Esophagus squamous epithelium (tissue), 5 donors: ENCODE results near the gene CNNM4. TPM values are rescaled to one million over a fixed set of nuclear protein-coding genes. Genes with fewer than 3 reads are reported as not detected.

Experiments
- DNase-seq: peaks from one replicate; lab custom pipeline; 2025; lab: John Stamatoyannopoulos, UW
- H3K27ac ChIP-seq, 4 donors: fragments of 200-600 bp; sonication (generic); one replicate each; pipeline ENCODE4 v1.5.1; 2016 to 2019; ENCODE audit warnings: mild to moderate bottlenecking in 1 of 4
- H3K27me3 ChIP-seq, 4 donors: fragments of 200-600 bp; sonication (generic); 1 replicate in 3 of 4; 2 replicates in 1 of 4; pipeline versions ENCODE4 v1.5.1 to v1.6.0; 2017 to 2021; ENCODE audit warnings: antibody characterized with exemption in 1 of 4
- H3K36me3 ChIP-seq, 3 donors: fragments of 200-600 bp; sonication (generic); one replicate each; pipeline ENCODE4 v1.5.1; 2016 to 2019
- H3K4me1 ChIP-seq, 3 donors: fragments of 200-600 bp; sonication (generic); one replicate each; pipeline ENCODE4 v1.5.1; 2017 to 2019
- H3K4me3 ChIP-seq, 4 donors: fragments of 200-600 bp; sonication (generic); 1 replicate in 3 of 4; 2 replicates in 1 of 4; pipeline ENCODE4 v1.5.1; 2016 to 2019; ENCODE audit warnings: mild to moderate bottlenecking in 2 of 4, moderate library complexity in 1 of 4
- H3K9me3 ChIP-seq, 3 donors: fragments of 200-600 bp; sonication (generic); one replicate each; pipeline ENCODE4 v1.5.1; 2016 to 2019
- POLR2A ChIP-seq, 4 donors: fragments of 450-650 bp; IDR thresholded peaks; one replicate each; pipeline ENCODE4 v1.6.1; 2017; ENCODE audit warnings: antibody characterized with exemption in 4 of 4, mild to moderate bottlenecking in 4 of 4, moderate library complexity in 3 of 4
- WGBS, 2 donors: methylation state at CpG; one replicate each; pipeline ENCODE4 v1.1.5; 2018; 5-methylcytosine and 5-hydroxymethylcytosine counted together
- intact Hi-C: fragments of 100-400 bp; cut with DNase I; formaldehyde crosslinking; loops from one replicate; pipeline ENCODE4 v1.15.0; 2022
- total RNA-seq, 4 donors: library from RNA; depleted of rRNA; stranded (reverse); fragments of >200 nt; gene quantifications; one replicate each; pipeline ENCODE4 v1.1.0, GENCODE V29; 2016
- TF ChIP-seq, protein P1 (sequence below), 6 experiments: fragments of 450-650 bp in 4 of 6; fragments of 200-600 bp in 2 of 6; sonication (generic) in 2 of 6; IDR thresholded peaks; one replicate each; pipeline ENCODE4 v1.5.1; 2016 to 2019; ENCODE audit warnings: antibody characterized with exemption in 6 of 6, mild to moderate bottlenecking in 4 of 6, moderate library complexity in 4 of 6
- donor health status: DM: yes; HTN: yes; CAD: no.

The CNNM4 gene
- total RNA-seq, 4 donors from 2014 or later = 3.4 to 8.5 (median 6.7) TPM

DNA sequence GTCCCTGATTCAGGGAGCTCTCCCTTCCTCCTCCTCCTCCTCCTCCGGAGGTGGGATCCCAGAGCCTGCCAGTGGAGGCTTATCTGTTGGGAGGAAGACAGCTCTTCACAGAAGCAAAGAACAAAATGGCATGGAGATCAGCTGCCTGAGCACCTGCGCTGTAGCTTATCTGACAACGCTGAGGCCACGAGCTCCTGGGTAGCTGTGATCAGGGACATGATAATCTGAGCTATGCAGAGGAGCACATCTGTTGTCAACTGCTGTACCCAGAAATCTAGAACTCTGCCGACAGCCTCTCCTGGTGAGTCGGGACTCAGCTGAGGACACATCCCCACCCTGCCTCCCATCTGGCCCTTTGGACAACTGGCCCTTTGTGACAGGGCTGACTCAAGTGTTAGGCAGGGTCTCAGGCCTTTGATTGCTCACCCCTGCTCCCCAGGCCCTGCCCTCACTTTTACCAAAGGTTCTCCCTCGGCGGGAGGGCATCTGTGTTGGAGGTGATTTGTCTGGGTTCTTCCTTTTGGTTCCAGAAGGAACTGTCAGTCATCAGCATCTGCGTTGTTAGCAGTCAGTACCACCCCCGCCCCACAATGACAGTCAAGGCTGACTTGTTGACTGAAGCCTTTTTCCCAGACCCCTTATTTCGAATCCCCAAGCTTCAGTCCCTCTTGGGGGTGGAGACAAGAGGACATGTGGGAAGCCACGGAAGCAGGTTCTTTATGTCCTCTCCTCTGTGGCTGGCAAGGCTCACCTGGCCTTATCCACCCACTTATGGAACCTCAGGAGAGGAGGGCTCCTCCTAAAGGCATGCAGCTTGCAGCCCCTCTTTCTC lies 49.5 kb downstream of the CNNM4 start:
- Histone ChIP-seq H3K4me3 (no peak overlapping the region), H3K9me3 (no peaks in the 10 kb centered on the region), H3K27me3 (no peaks in the 10 kb centered on the region), H3K27ac (no peak overlapping the region), H3K4me1 (peaks cover 0 to 4% (median 1%) of the 10 kb centered on the region in 3 donors), H3K36me3 (peaks cover 0 to 40% (median 5%) of the 10 kb centered on the region in 3 donors)
- DNase-seq = no peak
- intact Hi-C loops = no loop called here
- 84 to 88% methylated on average over 8 to 12 of the region's 12 CpGs for WGBS, 2 donors
- TF ChIP-seq, protein P1, sequence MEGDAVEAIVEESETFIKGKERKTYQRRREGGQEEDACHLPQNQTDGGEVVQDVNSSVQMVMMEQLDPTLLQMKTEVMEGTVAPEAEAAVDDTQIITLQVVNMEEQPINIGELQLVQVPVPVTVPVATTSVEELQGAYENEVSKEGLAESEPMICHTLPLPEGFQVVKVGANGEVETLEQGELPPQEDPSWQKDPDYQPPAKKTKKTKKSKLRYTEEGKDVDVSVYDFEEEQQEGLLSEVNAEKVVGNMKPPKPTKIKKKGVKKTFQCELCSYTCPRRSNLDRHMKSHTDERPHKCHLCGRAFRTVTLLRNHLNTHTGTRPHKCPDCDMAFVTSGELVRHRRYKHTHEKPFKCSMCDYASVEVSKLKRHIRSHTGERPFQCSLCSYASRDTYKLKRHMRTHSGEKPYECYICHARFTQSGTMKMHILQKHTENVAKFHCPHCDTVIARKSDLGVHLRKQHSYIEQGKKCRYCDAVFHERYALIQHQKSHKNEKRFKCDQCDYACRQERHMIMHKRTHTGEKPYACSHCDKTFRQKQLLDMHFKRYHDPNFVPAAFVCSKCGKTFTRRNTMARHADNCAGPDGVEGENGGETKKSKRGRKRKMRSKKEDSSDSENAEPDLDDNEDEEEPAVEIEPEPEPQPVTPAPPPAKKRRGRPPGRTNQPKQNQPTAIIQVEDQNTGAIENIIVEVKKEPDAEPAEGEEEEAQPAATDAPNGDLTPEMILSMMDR (IDR thresholded peaks at IDR 0.05) = no peak
- no peak for TF ChIP-seq POLR2A (IDR thresholded peaks at IDR 0.05)

DNA sequence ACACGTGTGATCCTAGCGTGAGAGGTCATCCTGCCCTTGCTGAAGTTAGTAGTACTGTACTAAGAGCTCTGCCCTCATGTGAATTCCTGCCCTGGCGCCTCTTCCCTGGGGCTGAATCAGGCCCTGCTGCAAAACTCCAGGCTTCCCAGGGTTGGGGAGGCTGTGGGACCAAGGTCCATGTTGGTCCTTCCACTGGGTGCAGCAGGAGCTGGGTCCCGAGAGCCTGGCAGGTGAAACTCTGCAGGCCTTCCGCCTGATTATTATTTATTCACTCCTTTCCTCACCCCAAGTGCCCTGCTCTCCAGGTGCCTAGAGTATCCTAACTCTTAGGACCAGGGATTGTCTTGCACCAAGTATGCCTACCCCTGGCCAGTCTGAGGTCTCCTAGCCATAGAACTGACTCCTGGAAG lies 50.1 kb downstream of the CNNM4 start:
- Histone ChIP-seq H3K27ac (no peak overlapping the region), H3K4me1 (peaks cover 0 to 7% (median 3%) of the 10 kb centered on the region in 3 donors), H3K27me3 (no peaks in the 10 kb centered on the region), H3K9me3 (no peaks in the 10 kb centered on the region), H3K36me3 (peaks cover 0 to 40% (median 5%) of the 10 kb centered on the region in 3 donors), H3K4me3 (no peak overlapping the region)
- intact Hi-C loops = no loop called here
- WGBS, 2 donors = 90% methylated on average over 3 of the region's 5 CpGs; no CpG with 5 or more reads in 1 of the 2 donors
- no peak for DNase-seq
- TF ChIP-seq POLR2A (IDR thresholded peaks at IDR 0.05) = no peak
- TF ChIP-seq, protein P1 (IDR thresholded peaks at IDR 0.05) = no peak

DNA sequence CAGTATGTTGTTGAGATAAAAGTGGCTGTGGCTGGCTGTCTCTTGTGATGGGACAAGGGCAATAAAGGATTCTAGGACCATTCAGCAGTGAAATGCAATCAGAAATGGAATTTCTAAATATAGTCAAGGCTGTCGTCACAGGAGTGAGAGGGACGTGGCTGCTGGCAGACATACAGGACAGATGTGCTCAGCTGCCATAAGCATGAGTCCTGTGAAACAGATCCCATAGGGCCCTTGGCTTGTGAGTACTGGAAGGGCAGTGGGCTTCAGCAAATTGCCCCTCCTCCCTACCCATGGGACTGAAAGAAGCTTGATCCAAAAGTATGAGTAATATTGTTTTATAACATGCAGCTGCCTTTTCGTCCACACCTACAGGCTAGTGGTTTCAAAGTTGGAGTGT lies 51.2 kb downstream of the CNNM4 start:
- no peak overlapping the region for H3K27ac ChIP-seq
- WGBS, 2 donors = 37 to 56% methylated on average over 3 of the region's 3 CpGs
- intact Hi-C loops = no loop called here
- H3K4me1 ChIP-seq = peaks cover under 1 to 8% (median 3%) of the 10 kb centered on the region in 3 donors
- no peaks in the 10 kb centered on the region for H3K27me3 ChIP-seq
- H3K9me3 ChIP-seq = no peaks in the 10 kb centered on the region
- DNase-seq = no peak
- no peak for TF ChIP-seq POLR2A (IDR thresholded peaks at IDR 0.05)
- TF ChIP-seq, protein P1 (IDR thresholded peaks at IDR 0.05) = no peak
- H3K4me3 ChIP-seq = no peak overlapping the region
- H3K36me3 ChIP-seq = peaks cover 0 to 40% (median 5%) of the 10 kb centered on the region in 3 donors

DNA sequence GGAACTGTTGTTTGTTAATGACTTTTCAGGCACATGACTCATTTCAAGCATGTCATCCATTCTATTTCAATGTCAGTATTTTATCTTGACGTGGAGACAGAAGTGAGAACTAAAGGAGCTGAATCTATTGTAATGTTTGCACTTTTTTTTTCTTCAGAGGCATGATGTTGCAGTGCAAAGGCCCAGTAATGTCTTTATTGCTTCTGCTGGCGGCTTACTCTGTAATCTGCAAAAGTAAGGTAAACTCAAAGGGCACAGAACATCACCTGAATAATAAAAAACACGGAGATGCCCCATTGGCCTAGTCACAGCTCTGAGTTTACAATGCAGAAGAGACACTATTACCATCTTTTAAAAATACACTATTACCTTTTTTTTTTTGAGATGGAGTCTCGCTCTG lies 53.0 kb downstream of the CNNM4 start:
- Histone ChIP-seq H3K27me3 (no peaks in the 10 kb centered on the region), H3K36me3 (peaks cover 0 to 39% (median 5%) of the 10 kb centered on the region in 3 donors), H3K27ac (no peak overlapping the region), H3K9me3 (no peaks in the 10 kb centered on the region), H3K4me1 (peaks cover 11 to 25% (median 19%) of the 10 kb centered on the region in 3 donors), H3K4me3 (no peak overlapping the region)
- WGBS, 2 donors = 75 to 88% methylated on average over 4 of the region's 4 CpGs
- intact Hi-C loops = no loop called here
- no peak for TF ChIP-seq POLR2A (IDR thresholded peaks at IDR 0.05)
- TF ChIP-seq, protein P1 (IDR thresholded peaks at IDR 0.05) = no peak
- DNase-seq = no peak
